DMS114 treated with DMSO at 0.1 percent for 48 hours (cell line): Measurements from ENCODE around the gene VWCE.
"Not testable (repeated sequence)": the region's sequence is repeated elsewhere in the genome, so short reads cannot be mapped to it uniquely, and the experiment has no call there.

Source experiments
- DNase-seq: peaks from one replicate; lab custom pipeline; 2025; ENCODE audit not compliant: unreplicated experiment; lab: John Stamatoyannopoulos, UW

VWCE gene

DNA sequence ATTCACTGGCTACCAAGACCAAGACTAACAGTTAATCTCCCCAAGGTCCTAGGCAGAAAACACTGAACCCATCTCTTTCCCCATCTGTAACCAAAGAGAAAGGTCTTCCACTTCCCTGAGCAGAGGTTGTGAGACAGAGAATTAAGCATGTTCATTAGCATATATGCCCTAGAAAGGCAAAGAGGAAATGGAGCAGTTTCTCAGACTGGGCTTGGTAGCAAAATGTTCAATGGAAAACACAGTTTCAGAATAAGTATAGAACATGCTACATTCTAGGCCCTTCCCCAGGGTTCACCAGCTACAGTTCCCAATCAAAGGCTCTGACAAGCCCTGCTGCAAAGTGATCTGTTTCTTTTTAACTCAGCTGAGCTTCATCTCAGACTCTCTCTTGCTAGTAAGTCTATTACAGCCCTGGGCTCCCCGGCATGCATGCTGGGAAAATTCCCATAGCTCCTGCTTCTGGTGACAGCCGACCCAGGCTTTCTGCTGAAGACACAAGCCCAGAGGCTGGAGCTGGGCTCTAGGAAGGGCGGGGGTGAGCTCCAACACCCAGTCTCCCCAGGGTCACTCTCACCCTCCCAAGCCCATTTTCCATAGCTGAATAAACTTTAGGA is 81.3 kb downstream of the VWCE start:
- DNase-seq, result not testable (repeated sequence)

DNA sequence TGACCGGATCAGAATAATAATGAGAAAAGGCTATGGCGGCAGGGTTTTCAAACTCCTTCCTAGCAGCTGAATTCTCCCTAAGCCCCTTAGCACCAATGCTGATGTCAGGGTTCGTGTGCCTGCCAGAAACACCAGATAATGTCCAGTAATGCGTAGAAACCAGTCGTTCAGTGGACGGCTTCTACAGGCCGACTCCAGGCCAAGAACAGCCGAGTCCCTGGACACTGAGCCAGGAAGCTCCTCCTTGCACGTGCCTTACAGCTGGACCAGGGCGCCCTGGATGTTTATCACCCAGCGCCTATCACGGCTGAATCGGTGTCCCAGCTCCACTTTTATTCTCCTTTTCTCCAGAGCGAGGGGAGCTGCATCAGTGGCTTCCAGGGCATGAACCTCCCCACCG is 82.9 kb downstream of the VWCE start:
- DNase-seq, result not testable (repeated sequence)

DNA sequence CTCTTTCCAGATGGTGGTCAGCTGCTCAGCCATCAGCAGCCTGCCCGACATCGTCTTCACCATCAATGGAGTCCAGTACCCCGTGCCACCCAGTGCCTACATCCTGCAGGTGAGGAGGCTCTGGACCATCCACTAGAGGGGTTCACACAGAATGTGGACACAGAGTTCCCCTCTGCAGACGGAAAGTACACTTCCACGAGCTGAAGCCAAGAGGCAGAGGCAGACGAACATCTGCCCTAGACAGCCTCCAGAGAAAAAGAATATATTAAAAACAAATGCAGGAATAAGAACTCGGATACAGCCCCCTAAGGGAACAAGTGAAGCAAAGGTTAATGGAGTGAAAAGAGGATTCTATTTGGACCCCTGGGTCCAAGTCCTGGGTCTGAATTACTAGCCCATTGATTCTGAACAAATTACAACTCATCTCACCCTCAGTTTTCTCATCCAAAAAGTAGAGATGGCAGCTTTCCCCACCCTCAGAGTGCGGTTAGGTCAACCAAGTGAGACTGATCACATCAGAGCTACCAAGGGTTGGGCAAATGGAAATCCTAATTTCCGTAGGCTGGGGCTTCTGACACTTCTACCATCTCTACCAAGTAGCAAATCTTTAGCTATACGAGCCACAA is 83.7 kb downstream of the VWCE start:
- DNase-seq, result not testable (repeated sequence)

DNA sequence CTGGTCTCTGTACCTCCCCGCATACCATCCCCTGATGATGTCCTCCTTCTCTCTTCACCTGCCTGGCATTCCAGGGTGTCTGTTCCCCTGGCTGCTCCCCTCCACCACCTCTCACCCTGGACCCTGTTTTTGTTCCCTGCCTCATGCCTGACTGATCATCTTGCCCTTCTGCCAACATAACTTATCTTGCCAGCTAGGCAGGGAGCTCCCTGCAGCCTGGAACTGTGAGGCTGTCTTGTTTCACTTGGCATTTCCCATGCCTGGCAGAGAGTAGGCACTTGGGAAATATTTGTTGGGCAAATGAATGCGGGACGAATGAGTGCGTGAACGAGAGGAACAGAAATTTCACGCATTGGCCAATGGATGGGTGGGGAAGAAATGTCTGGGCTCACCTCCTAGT is 84.5 kb downstream of the VWCE start:
- not testable (repeated sequence) for DNase-seq
